Measurements from ENCODE around the gene MOGAT2.

DNA sequence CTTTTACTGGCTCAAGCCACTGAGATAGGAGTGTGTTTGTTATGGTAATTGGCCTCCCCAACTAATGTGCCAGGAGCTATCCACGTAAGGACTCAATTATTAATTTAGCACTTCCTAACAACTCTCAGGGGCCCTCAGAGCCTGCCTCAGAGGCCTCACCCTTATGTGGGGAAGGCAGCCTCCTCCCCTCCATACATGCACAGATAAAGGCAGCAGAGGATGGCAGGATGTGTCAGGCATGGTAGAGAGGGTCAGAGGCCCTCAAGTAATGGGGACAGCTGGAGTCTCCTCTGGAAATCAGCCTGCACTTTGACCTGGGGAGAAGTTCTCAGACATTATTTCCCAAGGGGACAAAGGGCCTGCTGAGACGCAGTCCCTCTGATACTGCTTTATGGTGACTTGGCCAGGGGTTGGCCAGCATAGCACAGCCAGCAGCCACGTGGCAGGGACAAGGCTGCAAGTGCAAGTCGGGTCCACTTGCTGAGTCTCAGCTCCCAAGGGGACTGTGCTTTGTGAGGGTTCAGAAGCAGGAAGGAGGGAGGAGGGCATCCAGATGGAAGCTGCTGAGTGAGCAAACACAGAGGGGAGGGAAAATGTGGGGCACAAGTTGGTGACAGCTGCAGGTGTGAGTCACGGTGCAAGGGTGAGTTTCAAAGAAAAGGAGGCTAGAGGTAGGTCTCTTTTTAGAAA lies 17.0 kb downstream of the MOGAT2 start:
- TF ChIP-seq, protein P1, sequence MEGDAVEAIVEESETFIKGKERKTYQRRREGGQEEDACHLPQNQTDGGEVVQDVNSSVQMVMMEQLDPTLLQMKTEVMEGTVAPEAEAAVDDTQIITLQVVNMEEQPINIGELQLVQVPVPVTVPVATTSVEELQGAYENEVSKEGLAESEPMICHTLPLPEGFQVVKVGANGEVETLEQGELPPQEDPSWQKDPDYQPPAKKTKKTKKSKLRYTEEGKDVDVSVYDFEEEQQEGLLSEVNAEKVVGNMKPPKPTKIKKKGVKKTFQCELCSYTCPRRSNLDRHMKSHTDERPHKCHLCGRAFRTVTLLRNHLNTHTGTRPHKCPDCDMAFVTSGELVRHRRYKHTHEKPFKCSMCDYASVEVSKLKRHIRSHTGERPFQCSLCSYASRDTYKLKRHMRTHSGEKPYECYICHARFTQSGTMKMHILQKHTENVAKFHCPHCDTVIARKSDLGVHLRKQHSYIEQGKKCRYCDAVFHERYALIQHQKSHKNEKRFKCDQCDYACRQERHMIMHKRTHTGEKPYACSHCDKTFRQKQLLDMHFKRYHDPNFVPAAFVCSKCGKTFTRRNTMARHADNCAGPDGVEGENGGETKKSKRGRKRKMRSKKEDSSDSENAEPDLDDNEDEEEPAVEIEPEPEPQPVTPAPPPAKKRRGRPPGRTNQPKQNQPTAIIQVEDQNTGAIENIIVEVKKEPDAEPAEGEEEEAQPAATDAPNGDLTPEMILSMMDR (IDR thresholded peaks at IDR 0.05; ENCODE audit: low read length): no peak
- no peak for TF ChIP-seq EZH2 (optimal IDR thresholded peaks at IDR 0.05; ENCODE audit: low read depth, low read length)
- no peak for TF ChIP-seq EZH2phosphoT487 (IDR thresholded peaks at IDR 0.05; ENCODE audit: low read length)

Measured in MM.1S (cell line).